ENCODE measurements around the gene STXBP6.
"Not testable (repeated sequence)": the region's sequence is repeated elsewhere in the genome, so short reads cannot be mapped to it uniquely, and the experiment has no call there.

STXBP6 gene

DNA sequence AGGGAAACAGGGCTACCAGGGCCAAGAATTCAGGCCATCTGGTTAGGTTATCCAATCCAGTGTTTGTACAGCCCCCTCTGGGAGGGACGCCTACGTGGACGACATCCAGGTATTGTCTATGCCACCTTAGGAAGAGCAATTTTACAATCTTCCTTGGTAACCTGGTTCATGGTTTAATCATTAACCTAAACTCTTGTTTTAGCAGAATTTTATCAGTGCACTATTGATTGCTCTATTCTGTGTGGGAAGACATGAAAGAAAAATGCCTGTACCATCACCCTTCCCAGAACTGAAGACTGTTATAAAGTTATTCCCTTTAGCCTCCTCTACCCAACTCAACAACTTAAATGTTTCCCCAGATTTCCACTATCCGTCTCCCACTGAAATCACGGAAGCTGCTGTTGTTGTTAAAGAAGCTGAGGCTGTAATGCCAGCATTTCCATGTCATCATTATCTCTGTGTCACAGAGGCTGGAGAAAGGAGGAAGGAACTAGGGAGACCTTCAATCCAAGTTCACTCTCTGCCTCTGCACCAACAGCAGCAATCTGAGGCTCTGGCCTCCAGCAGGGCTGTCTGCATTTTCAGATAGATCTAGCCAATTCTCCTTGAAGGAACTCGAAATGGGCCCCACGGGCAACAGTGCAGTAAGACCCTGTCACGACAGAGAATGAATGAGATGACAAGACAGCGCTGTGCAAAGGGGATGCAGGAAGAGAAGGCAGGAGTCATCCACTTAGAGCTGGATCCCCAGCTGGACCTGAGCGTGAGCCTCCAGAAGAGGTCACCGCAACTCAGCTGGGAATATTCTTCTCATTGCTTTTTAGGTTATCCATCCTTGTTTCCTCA, 232.5 kb downstream of the STXBP6 start:
- no peak for DNase-seq

DNA sequence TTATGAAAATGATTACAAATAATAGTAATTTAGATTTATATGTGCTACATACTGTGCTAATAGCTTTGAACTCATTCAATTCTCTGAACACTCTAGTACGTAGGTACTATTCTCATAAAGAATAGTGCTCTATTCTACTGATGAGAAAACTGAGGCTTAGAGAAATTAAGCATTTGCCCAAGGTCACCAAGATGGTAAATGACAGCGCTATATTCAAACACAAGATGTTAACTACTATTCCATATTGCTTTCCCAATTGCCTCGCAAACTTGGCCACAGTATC, 233.1 kb downstream of the STXBP6 start:
- no peak for DNase-seq

DNA sequence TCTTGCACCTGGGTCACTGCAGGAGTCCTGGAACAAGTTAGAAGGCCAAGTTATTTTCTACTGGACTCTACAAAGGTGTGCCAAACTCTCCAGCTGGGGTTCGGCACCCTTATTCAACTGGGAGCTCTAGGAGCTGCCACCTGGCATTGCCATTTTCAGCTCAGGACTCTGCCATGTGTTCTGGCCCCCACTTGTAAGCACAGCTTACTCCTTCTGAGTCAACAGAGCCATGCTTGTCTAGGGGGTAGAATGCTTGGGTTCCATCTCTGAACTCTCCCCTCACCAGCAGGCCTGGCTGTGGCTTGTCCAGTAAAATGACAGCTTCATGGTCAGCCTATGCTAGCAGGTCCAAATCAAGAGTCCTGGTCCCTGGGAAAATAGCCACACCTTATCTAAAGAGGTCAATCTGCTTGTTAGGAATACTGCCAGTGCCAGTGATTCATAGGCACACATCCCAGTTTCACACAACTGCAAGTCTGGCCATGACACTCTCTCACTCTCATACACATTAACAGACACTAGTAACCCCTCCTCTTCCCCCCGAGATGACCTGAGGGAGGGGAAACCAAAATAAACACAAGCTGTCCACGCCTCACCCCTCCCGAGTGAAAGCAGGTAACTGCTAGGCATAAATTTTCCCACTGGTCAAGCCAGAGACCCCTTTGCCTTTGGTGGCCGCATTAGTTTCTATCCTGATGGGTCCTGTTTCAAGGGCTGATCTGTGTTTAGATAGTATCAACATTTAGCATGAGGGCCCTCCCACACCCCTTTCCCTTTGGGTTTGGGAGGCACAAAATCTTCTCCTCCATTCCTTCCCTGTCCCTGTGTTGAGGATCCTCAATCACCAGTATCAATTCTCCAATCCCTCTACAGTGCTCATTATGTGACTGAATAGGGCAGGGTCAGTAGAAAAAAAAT, 233.7 kb downstream of the STXBP6 start:
- no peak for DNase-seq

DNA sequence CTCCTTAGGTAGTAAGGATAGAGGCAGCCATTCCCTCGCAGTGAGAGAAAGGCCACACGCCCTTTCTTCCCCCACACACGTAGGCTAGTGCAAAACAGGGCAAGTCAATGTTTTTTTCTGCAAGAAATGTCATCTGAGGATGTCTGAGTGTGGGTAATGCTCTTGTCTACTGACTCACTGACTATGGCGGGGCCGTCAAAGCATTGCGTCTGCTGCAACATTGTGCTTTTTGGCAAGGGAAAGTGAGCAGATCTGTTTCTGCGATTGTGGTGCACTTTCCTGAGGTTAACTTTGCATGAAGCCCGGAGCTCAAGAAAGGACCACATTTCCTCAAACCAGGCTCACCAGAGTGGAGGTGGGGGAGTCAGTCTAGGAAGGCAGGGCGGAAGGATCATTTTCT, 234.4 kb downstream of the STXBP6 start:
- DNase-seq = no peak

DNA sequence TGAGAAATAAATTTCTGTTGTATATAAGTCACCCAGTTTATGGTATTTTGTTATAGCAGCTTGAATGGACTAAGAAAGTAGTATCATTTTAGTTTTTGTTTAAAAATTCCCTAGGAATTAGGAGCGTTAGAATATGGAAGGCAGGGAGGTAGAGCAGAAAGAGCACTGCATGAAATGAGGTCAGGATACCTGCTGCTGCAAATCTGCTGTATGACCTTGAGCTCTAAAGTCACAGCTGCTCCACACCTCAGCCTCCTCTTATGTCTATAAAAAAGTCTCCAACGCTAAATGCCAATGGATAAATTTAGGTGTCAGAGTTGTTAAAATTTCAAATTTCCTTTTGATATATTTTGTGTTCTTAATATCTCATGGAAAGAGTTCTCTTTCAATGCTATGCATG, 235.0 kb downstream of the STXBP6 start:
- DNase-seq = no peak

DNA sequence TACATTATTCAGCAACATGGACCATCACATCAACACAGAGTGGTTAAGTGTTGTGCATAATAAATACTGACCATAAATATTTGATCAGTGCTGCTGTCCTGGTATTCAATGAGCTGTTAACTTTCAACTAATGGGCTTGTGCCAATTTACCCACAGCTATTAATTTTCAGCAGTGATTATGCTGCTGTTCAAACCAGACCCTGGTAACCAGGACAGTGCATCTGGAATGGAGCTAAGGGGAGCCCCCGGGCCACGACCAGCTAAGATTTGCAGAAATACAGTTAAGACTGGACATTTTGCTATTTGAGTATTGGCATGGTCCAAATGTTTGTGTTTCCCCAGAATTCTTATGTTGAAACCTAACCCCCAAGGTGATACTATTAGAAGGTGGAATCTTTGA, 235.6 kb downstream of the STXBP6 start:
- no peak for DNase-seq

DNA sequence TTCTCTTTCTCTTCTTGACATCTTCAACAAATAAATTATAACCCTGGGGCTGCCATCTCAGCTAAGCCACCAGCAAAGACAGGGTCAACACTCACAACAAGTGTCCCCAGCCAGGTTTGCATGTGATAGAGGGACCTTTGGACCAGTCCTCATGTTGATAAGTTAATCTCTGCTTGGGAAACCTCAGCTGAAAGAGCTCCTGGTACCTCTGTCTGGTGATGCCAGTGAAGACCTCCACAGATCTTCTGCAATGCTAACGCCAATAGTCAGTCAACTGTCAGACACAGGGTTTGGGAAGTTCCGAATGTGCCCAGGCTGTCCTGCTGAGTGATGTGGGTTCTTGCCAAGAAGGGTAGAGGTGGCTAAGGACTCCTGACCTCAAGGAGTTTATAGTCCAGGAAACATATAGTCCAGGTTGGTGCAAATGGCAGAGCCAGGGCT, 236.1 kb downstream of the STXBP6 start:
- DNase-seq = no peak

DNA sequence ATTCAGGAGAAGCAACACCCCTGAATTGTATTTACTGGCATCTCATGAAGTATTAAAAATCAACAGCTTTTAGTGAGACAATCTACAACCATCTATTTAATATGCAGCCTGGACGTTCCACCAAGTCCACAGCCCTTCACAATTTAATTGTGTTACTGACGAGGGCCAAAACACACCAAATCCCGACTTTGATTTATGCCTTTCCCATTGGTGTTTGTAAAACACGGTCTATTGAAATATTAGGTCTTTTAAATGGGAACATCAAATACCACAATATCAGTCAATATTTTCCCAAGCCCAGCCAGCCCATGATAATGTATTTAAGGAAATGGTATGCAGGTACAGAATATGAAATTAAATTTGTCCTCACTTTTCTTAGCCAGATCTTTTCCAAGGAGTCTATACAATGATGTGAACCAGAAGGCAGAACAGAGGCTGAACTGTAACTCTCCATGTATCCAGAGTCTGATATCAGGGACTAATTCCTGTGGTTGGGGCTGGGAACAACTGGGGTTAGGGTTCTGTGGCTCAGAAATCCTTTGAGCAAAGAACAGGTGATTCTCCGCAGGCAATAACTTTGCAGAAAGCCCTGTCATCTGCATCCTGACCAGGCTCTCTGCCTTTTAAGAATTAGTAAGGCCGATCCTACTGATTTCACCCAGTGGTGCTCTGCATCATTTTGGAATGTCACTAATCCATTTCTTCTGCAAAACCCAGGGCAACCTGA, 236.7 kb downstream of the STXBP6 start:
- DNase-seq = no peak

DNA sequence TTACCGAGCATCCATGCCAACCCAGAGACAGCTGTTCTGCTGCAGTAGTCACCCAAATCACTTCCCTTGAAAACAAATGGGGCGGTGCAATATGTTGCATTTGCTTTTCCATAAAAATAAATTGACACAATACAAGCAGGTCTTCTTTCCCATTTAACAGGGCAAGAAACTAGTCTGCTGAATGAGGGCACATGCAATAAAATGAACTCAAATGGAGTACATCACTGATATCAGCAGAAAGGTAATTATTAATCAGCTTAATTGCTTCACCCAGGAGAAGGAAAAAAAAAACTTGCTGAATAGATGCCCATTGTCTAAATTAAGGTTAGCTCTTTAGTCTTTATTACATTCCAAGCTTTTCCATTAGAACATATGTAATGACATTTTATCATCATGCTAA, 240.8 kb downstream of the STXBP6 start:
- no peak for DNase-seq

DNA sequence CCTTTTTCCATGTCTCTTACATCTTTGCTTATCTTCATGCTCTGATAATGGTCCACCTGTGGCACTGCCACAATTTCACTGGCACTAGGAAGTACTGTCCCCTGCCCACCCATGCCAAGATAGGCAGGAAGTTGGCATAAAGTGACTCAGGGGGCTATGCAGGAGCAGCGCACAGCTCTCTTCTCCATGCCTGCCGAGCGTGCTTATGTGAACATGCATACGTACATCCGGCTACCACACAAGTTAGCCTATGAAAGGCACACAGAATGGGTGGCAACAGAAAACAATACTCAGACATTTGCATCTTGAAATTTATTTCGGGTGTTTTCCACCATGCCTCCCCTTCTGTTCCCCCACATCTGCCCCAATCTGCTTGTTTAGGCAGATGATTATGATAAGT, 241.5 kb downstream of the STXBP6 start:
- DNase-seq = no peak

DNA sequence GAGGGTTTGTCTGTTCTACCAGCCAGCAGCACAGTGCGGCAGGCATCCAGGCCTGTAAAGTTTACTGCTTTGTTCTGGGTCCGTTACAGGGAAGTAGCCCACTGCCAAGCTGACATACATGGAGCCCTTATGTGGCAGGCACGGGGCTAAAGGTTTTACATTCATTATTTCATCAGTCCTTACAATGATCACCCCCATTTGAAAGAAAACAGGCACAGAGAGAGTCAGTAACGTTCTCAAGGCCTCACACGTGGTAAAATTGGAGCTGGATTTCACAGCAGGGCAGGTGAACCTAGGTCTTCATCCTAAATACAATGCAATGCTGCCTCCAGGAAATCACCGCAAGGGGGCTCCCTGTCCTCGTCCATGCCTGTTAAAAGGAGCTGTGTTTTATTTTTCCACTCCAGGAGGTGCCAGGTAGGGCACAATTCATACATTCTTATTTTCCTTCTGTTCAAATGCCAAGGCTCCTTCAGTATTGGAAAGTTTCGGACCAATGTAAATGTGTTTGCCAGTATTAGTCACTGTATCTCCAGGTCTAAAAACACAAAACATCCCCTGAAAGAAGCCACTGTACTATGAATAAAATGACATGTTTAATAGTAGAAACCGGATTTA, 243.8 kb downstream of the STXBP6 start:
- peak; percentile 26 for DNase-seq

DNA sequence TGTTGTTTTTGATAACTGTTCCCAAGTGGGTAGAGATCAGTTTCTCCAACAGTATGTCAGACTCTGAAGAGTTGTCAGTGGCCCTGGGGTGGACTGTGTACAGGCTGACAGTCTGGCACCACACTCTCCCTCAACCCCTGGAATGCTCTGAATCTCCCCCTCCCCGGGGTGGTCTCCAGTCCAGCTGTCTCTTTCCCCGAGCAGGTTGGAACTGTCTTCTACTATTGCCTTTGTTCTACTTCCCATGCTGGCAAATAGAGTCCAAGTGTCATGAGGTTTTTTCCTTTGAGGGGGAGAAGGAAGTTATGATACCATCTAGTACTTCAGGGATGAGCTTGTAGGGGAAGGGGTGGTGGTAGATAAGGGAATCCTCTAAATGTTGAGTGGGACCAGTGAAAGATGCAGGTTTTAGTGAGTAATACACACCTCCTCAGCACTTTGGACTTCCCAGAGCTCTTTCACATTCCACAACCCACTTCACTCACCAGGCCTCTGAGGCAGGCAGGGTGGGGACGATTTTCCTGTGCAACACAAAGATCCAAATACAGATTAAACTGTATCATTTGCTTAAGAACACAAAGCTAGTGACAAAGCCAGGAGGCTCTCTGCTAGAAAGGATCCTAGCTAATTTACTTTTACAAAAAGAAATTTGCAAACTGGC, 245.3 kb downstream of the STXBP6 start:
- no peak for DNase-seq

DNA sequence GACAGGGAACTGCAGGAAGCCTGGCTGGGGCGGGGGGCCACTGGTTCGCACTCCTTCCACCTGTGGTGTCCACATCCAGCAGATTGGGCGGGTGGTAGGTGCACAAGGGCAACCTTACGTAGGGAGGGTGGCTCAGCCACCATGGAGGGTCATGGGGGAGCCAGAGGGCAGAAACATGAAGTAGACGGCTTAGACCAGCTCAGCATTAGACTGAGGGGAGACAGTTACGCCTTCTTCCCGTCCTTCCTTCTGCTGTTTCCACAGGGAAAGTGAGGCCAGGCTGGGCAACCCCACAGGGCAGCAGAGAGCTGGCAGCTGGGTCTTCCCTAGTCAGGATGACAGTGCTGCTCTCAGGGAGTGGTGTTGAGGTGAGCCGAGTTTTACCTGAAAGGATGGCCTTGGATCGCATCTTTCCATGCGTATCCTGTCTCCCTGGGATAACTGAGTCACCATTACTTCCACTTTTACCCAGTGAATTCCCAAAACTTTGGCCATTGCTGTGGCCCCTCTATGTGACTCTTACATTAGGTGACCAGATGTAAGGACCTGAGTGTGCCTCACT, 245.9 kb downstream of the STXBP6 start:
- DNase-seq = no peak

DNA sequence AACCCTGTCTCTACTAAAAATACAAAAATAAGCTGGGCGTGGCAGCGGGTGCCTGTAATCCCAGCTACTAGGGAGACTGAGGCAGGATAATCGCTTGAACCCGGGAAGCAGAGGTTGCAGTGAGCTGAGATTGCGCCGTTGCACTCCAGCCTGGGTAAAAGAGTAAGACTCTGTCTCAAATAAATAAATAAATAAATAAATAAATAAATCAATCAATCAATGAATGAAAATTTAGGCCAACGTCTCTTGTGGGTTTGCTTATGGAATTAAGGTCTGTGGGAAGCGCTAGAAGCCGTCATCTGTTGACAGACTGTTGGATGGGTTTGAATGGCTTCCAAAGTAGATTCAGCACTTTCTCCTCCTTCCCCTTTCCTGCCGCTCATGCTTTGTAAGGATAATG, 246.5 kb downstream of the STXBP6 start:
- not testable (repeated sequence) for DNase-seq

DNA sequence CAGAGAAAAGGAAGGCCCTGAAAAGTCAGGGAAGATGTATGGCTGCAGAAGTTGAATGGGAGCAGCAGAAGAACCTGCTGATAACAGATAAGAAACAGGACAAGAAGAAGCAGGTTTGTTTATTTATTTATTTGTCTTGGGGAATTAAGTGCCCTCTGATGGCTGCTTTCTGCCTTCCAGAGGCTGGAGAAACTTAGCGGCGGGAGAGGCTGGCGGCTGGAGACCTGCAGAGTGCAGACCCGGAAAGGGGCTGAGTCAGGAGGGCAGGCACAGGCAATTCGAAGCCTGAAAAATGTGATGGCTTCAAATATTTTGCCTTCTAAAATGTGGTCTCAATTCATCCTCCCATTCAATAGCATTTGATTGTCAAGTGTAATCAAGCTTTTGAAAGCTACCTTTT, 247.7 kb downstream of the STXBP6 start:
- DNase-seq = no peak

DNA sequence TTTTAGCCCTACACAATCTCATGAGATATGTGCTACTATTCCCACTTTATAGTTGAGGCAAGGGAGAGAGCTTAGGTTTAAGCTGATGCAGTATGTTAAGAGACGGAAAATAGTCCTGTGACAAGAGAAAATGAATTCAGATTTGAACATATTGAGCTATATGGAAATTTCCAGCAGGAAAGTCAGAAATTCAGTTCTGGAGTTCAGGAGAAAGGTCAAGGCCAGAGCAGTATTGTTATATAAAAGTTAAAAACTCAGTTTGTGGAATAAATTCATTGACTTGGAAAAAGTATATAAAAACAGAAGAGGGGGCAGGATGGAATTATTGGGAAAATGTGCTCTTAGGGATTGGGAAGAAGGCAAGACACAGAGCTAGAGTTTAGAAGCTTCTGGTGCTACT, 248.9 kb downstream of the STXBP6 start:
- no peak for DNase-seq

DNA sequence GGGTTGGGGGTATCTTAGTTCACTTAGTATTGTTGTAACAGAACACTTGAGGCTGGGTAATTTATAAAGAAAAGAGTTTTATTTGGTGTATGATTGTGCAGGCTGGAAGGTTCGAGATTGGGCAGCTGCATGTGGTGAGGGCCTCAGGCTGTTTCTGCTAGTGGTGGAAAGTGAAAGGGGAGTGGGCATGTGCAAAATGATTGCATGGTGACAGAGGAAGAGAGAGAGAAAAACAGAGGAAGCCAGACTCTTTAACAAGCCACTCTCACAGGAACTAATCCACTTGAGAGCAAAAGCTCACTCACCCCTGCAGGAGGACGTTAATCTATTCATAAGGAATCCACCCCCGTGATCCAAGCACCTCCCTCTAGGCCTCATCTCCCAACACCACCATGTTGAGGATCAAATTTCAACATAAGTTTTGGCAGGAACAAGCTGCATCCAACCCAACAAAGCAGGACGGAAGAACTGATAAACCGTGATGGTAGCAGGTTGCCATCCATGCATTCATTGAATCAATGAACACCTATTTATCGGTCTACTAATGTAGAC, 251.0 kb downstream of the STXBP6 start:
- no peak for DNase-seq

DNA sequence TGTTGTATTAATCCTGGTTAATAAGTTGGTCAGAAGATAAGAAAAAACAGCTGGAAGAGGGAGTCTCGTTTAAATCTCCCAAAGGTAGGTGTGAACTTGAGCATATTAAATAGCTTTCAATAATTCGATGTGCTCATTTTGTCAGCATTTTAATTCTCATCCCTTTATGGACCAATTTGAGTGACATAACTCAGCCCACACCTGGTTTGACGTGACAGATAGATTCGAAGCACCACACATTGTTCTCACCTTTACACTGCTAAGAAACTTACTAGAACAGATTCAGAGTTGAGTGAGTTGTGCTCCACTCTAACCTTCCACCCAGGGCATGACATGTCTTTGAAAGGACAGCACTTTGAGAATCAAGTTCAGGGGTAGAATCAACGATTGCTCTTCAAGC, 254.5 kb downstream of the STXBP6 start:
- DNase-seq = no peak

DNA sequence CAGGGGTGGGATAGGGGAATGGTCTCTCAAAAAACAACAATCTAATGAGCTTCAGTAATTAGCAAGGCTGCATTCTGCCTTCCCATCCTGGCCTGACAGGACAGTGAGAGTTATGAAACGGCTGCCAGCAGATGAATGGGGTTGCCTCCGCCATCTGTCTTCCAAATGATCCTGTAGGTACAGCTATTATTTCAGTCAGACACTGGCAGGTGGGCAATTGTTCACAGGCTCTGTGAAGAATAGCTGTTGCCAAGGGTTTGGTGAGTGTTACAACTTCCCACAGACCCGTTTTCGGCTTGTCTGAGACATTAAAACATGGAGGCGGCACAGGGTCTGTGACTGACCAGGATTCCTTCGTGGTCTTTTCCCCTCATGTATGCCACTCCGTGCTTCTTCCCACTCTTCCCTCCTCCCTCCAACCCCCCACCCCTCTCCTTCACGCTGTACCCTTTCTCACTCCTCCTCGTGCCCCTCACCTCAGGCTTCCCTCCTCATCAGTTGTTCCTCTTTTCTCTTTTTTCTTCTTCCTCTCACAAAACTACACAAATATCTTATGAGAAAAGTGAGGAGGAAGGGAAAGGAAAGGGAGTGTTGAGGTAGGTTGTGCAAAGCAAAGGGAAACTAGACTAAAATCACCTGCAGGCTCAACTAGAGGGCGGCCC, 255.2 kb downstream of the STXBP6 start:
- peak; percentile 10 for DNase-seq

DNA sequence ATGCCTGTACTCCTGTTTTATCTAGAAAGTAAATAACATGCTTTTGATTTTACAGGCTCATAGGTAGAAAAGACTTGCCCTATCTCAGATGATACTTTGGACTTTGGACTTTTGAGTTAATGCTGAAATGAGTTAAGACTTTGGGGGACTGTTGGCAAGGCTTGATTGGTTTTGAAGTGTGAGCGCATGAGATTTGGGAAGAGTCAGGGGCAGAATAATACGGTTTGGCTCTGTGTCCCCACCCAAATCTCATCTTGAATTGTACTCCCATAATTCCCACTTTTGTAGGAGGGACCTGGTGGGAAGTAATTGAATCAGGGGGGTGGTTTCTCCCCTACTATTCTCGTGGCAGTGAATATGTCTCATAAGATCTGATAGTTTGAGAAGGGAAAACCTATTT, 259.8 kb downstream of the STXBP6 start:
- no peak for DNase-seq

DNA sequence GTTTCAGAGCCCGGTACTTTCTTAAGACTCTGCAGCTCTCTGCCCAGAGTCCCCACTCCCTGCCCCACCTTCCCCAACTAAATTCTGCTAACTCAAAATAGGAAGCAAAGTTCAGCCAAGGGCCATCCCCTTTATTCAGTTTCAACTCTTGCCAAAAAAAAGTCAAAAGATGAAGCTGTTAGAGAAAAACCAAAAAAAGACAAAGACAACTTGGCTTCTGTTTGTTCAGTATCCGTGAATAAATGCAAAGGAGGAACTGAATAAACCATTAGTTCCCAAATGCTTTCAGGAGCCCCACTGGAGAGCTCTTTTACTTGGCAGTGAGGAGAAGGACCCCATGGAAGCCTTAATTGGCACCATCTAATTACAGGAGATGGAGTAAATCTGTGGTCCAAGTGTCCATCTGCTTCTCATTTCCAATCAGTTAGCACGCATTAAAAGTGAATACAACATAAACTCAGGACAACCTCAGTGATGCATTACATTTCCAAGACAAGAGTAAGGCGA, 260.5 kb downstream of the STXBP6 start:
- no peak for DNase-seq
